Pancreas (tissue), 10 donors: ENCODE results near the gene GMDS. TPM values are rescaled to one million over a fixed set of nuclear protein-coding genes. Genes with fewer than 3 reads are reported as not detected.

ENCODE experiments used
- ATAC-seq, 4 donors: fragments of 200-7000 bp; cut with Tn5 transposase; one replicate each; pipeline versions ENCODE4 v1.8.0 to v1.9.1; 2020; ENCODE audit warnings: mild to moderate bottlenecking in 4 of 4, moderate library complexity in 4 of 4
- DNase-seq, 6 donors: peaks; one replicate each; pipeline ENCODE4 v3.0.0-alpha.2; 2020
- FAIRE-seq: peaks from 2 replicates; lab custom pipeline; 2012; peaks lifted over from hg19 to GRCh38; lab: Jason Lieb, UNC
- H3K27ac ChIP-seq, 4 donors: fragments of 200-600 bp; sonication (generic); 1 replicate in 3 of 4; 2 replicates in 1 of 4; pipeline versions ENCODE4 v1.5.0 to v1.8.0; 2020
- H3K27me3 ChIP-seq, 4 donors: fragments of 200-600 bp; one replicate each; pipeline ENCODE4 v1.8.0; 2021
- H3K36me3 ChIP-seq, 3 donors: fragments of 200-600 bp; sonication (generic) in 1 of 3; one replicate each; pipeline versions ENCODE4 v1.5.0 to v1.8.0; 2020 to 2021
- H3K4me1 ChIP-seq, 3 donors: fragments of 200-600 bp; one replicate each; pipeline ENCODE4 v1.8.0; 2021
- H3K4me3 ChIP-seq, 4 donors: fragments of 200-600 bp; sonication (generic) in 2 of 4; one replicate each; pipeline versions ENCODE4 v1.5.0 to v1.8.0; 2020 to 2021
- H3K9me3 ChIP-seq, 4 donors: fragments of 200-600 bp; one replicate each; pipeline ENCODE4 v1.8.0; 2021
- CTCF ChIP-seq, 4 donors: fragments of 200-600 bp; sonication (generic) in 3 of 4; IDR thresholded peaks; one replicate each; pipeline versions ENCODE4 v1.5.0 to v1.8.0; 2021; ENCODE audit warnings: antibody characterized with exemption in 4 of 4
- WGBS, 2 donors: extraction: QIAGEN DNeasy Blood & Tissue Kit; methylation state at CpG; one replicate each; pipeline ENCODE4 v1.1.7; 2013; 5-methylcytosine and 5-hydroxymethylcytosine counted together
- intact Hi-C, 3 donors: fragments of 100-400 bp; cut with DNase I; formaldehyde crosslinking; loops; one replicate each; pipeline versions ENCODE4 v1.11.1 to v1.14.2; 2022
- polyA plus RNA-seq, 2 donors: library from polyadenylated mRNA; stranded (reverse); fragments of 200-250 nt; gene quantifications; one replicate each; pipeline ENCODE4 v1.2.3, GENCODE V29; 2013
- total RNA-seq, 6 donors: library from RNA; stranded (reverse); fragmentation: NEBNext Ultra II Directional in 4 of 6; extraction: Animal tissue kit (Norgen Biotek cat#: 25700) in 4 of 6; gene quantifications; one replicate each; pipeline versions ENCODE4 v1.2.1 to v1.2.4, GENCODE V29; 2021 to 2023
- donor health status: healthy with polysubstance abuse.
- donor health status: DM: no; HTN: no; CAD: no; lungs with moderate emphysema.
- donor health status: DM: no; HTN: no; CAD: no.
- donor health status: control.
- donor health status: control.
- donor health status: Bipolar disorder and iron deficiency.
- donor health status: DM: yes; HTN: yes; CAD: no.
- donor health status: DM: no; HTN: no; CAD: no.
- donor health status: DM: no; HTN: no; CAD: no.
- donor health status: DM: yes; HTN: yes; CAD: no.

Gene GMDS
- total and polyA plus RNA-seq, 8 donors, result 7.6 to 40.8 (median 26.5) TPM

- DNase-seq (peak in 4 of 6 donors; percentile 72 to 88 (median 80)), FAIRE-seq (no peak), ATAC-seq (peak; percentile 91 to 98 (median 94))
- 15 to 19% methylated on average over 1 of the region's 1 CpG for WGBS, 2 donors
- intact Hi-C loops, result no loop called here
- Histone ChIP-seq H3K9me3 (no peaks in the 10 kb centered on the region), H3K36me3 (no peaks in the 10 kb centered on the region), H3K27me3 (no peaks in the 10 kb centered on the region), H3K4me3 (no peak overlapping the region), H3K4me1 (peaks cover 14 to 28% (median 21%) of the 10 kb centered on the region in 3 donors), H3K27ac (peak overlapping the region; percentile 11 to 67 (median 42))
- TF ChIP-seq CTCF (IDR thresholded peaks at IDR 0.05), result no peak
These were observed 78.7 kb downstream of the GMDS start for GRCh38 chr6:2166717-2167116.

DNA sequence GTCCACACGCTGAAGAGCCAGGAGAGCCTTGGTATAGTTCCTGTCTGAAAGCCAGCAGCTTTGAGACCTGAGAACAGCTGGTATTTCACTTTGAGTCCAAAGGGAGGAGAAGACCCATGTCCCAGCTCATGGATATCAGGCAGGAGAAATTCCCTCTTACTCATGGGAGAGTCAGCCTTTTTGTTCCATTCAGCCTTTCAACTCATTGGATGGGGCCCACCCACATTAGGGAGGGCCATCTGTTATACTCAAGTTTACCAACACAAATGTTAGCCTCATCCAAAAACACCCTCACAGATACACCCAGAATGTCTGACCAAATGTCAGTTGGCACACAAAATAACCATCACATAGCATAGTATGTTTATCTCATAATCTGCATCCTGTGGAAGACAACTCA is 80.1 kb downstream of the GMDS start:
- Histone ChIP-seq H3K4me1 (peaks cover 14 to 28% (median 23%) of the 10 kb centered on the region in 3 donors), H3K4me3 (no peak overlapping the region), H3K9me3 (no peaks in the 10 kb centered on the region), H3K27ac (no peak overlapping the region), H3K36me3 (no peaks in the 10 kb centered on the region), H3K27me3 (no peaks in the 10 kb centered on the region)
- TF ChIP-seq CTCF (IDR thresholded peaks at IDR 0.05), result no peak
- no peak for DNase-seq
- intact Hi-C loops, result no loop called here
- WGBS, 2 donors, result 46 to 48% methylated on average over 1 of the region's 1 CpG
- ATAC-seq, result no peak
- FAIRE-seq, result no peak

DNA sequence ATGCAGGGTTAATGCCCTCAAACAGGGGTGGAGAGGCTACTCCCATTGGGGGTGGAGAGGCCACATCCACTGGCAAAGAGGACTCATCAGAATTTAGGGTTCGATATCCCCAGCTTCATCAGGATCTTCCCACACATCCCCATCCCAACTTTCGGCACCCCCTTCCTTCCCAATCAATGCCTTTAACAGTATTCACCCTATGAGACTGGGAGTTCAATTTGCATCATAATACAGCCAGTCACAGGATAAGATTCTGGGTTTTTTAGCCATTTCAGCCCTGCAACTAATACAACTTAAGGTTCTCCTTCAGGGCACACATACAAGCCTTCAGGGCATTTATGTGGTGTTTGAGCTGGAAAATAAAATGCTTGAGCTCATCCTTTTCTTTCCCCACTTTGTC is 80.9 kb downstream of the GMDS start:
- intact Hi-C loops, result no loop called here

GRCh38 chr6:2162079-2162445 is 83.3 kb downstream of the GMDS start:
- Histone ChIP-seq H3K4me1 (peaks cover 2 to 20% (median 15%) of the 10 kb centered on the region in 3 donors), H3K36me3 (no peaks in the 10 kb centered on the region), H3K4me3 (no peak overlapping the region), H3K27ac (no peak overlapping the region), H3K27me3 (no peaks in the 10 kb centered on the region), H3K9me3 (no peaks in the 10 kb centered on the region)
- DNase-seq (no peak), ATAC-seq (no peak), FAIRE-seq (no peak)
- TF ChIP-seq CTCF (IDR thresholded peaks at IDR 0.05), result no peak
- intact Hi-C loops, result no loop called here
- 76 to 77% methylated on average over 1 of the region's 1 CpG for WGBS, 2 donors

More for the DNA sequence above, 80.9 kb downstream of the GMDS start:
- no peak overlapping the region for H3K4me3 ChIP-seq
- H3K36me3 ChIP-seq, result no peaks in the 10 kb centered on the region
- no peak for ATAC-seq
- H3K27ac ChIP-seq, result no peak overlapping the region
- FAIRE-seq, result no peak
- no peak for TF ChIP-seq CTCF (IDR thresholded peaks at IDR 0.05)
- no peak for DNase-seq
- peaks cover 14 to 28% (median 23%) of the 10 kb centered on the region in 3 donors for H3K4me1 ChIP-seq
- no peaks in the 10 kb centered on the region for H3K9me3 ChIP-seq
- 95 to 100% methylated on average over 2 of the region's 2 CpGs for WGBS, 2 donors
- H3K27me3 ChIP-seq, result no peaks in the 10 kb centered on the region

GRCh38 chr6:2158596-2159271 is 86.7 kb downstream of the GMDS start:
- Histone ChIP-seq H3K4me1 (peaks cover 0 to 16% (median 13%) of the 10 kb centered on the region in 3 donors), H3K9me3 (no peaks in the 10 kb centered on the region), H3K27ac (no peak overlapping the region), H3K36me3 (no peaks in the 10 kb centered on the region), H3K27me3 (no peaks in the 10 kb centered on the region), H3K4me3 (no peak overlapping the region)
- FAIRE-seq (no peak), ATAC-seq (no peak), DNase-seq (no peak)
- WGBS, 2 donors, result 83 to 84% methylated on average over 12 of the region's 12 CpGs
- intact Hi-C loops, result no loop called here
- TF ChIP-seq CTCF (IDR thresholded peaks at IDR 0.05), result no peak
